Measurements from ENCODE around the gene PRKRA.
"Not testable (repeated sequence)": the region's sequence is repeated elsewhere in the genome, so short reads cannot be mapped to it uniquely, and the experiment has no call there.

Gene PRKRA

DNA sequence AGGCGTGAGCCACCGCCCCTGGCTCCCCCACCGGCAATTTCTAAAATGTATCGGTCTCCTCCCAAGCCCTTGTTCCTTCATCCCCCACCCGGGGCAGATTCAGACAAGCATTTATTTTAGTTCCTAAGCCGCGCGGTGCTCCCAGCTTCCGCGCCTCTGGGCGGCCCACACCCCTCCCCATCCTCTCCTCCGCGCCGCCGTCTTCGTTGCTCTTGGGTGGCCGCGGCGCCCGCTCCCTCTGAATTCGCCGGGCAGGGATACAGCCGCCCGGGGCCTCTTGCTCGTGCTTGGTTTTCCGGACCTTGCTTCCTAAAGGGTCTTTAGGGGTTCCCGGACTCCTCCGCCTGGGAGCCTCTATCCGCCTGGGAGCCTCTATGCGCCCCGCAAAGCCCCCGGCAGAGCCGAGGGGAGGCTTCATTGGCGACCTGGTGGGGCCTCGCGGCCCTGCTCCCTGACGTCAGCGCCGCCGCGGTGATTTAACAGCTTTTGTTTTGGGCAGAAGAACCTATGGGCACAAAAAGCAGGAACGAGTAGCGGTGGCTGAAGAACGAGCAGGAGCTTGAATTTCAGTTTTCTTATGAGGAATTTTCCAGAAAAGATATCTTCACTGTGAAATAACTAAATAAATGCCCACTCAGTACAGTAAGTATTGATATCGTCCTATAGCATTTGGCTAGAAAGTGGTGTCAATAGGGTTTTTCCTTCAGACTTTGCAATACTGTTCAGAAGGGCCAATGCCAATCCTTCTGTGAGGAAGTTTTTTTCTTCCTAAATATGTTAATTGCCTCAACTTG lies 37.3 kb downstream of the PRKRA start:
- peak; percentile 69 for DNase-seq (ENCODE audit: low spot score)

GRCh38 chr2:178412453-178412852 lies 38.5 kb downstream of the PRKRA start:
- DNase-seq (ENCODE audit: low spot score), result not testable (repeated sequence)

DNA sequence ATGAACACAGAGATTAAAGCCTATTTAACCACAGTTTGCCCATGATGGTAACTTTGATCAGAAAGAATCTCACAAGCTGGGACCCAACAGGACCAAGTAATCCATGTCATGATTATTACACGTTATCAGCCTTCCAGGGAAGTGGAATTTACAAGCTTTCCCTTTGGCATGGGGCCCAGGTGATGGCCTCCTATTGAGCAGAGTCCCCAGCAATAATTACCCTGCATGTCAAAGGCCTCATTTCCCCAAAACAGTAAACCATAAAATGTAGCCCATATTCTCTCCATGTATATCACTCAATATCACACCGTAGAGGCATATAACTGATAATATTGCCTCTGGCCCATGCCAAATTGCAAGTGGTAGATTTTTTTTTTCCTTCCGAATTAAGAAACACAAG lies 38.9 kb downstream of the PRKRA start:
- DNase-seq (ENCODE audit: low spot score), result no peak

GRCh38 chr2:178409261-178409660 lies 41.7 kb downstream of the PRKRA start:
- DNase-seq (ENCODE audit: low spot score), result no peak

DNA sequence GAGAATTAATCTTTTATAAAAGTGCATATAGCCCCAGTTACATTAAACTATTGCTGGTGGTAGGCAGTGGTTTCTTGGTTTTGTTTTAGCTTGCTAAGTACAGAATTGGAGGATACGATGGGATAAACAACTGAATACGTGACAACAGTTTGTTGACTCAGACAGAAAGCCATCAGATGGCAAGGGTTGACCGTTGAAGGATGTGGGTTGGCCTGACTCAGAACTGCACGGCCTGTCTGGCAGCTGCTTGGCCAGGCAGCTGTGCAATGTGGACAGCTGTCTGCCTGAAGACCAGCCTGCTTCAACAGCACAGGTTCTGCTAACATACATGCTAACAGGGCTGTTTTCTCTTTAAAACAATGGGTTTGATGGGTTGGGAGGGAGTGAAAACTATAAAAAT lies 46.6 kb downstream of the PRKRA start:
- no peak for DNase-seq (ENCODE audit: low spot score)

DNA sequence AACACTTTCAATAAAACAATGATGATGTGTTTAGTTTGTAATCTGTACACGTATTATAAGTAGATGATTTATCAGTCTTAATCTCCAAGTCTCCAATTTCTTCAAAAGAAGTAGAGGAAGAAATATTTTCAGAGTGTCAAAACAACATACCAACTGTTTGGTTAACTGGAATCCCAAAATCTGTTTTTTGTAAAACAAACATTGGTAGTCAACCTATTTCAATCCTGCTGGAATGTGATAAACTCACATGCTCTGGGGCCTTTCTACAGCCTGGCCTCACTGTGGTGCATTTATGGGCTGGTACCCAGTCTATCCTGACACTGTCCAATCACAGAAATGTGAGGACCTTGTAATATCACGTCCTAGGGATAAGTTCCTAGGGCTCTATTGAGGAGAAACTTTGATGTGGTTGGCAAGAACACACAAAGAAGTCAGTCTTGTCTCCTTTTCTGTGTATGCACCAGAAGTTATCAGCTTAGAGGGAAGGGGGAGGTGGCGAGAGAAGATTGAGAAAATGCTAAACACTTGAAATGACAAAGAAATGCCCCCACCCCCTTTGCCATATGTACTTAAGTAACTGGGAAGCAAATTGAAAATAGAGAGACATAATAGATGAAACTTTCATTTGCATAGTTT lies 47.2 kb downstream of the PRKRA start:
- DNase-seq (ENCODE audit: low spot score), result no peak

DNA sequence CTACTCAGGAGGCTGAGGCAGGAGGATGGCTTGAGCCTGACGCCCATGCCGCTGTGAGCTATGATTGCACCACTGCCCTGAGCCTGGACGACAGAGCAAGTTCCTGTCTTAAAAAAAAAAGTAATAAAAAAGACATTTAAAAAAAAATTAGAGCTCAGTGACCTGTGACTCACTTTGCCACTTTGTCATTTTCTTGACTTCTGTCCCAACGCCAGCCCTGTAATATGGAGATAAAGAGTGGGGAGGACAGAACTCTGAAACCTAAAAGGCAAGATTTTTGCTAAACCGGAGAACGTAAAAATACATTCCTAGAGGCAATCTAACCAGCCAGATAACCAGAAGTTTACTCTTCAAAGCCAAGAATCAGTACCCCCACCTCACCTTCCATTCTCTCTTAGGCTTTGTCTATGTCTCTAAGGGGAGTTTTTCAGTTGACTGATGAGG lies 49.0 kb downstream of the PRKRA start:
- no peak for DNase-seq (ENCODE audit: low spot score)

DNA sequence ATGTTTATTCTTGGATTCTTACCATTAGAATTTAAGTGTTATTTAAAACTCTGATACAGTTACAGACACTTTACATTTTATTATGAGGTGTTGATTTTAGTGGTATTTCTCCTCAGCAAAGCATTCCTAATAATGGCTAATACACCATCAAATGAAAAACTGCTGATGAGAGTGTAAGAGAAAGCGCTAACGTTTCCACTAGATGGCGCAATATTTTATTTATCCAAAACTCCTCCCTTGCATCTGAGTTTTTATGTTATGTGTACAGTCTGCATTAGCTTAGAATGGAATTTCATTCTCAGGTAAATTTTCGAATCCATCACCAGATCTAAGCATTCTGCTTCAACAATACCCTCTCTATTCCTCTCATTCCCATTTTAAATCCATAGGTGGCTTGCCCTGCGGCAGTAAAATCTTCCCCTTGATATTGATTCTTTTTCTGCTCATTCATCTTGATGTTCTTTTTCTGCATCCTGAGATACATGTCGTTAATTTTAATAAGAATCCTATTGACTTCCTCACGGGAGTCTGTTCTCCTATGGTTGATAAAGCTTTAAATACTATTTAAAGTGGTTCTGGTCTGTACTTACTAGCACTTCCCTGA lies 53.9 kb downstream of the PRKRA start:
- DNase-seq (ENCODE audit: low spot score), result peak; percentile 35

- no peak for DNase-seq (ENCODE audit: low spot score)
Observed at GRCh38 chr2:178395941-178396570, 54.9 kb downstream of the PRKRA start.

GRCh38 chr2:178395295-178395694 lies 55.7 kb downstream of the PRKRA start:
- no peak for DNase-seq (ENCODE audit: low spot score)

DNA sequence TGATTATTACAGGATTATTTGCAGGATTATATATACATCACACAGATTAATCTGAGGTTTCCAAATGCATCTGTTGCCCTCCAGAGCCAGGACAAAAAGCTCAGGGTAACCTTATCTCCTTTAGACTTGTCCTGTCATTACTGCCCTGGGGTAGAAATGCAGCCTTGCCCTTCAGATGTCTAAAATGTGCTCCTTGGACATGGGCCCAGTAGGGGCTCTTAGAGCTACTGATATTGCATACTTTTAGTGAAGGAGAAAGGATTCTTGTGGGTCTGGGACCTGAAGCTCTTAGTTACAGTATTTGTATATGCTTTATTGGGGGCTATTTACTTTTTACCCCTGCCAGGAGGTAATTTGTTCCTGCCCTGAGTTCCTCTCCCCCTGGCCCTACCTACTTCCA lies 56.1 kb downstream of the PRKRA start:
- DNase-seq (ENCODE audit: low spot score), result no peak

DNA sequence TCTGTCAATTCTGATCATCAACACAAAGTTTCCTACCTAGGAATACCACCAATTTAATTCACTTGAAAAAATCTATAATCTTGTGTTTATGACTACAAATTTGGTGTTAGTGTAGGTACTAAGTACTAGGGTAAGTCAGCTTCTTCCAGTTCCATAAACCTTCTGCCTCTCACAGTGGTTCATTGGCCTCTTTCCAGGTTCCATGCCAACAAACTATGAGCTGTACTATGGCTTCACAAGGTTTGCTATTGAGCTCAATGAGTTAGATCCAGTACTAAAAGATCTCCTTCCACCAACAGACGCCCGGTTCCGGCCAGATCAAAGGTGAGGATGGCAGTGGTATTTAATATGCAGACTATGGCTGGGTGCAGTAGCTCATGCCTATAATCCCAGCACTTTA lies 58.8 kb downstream of the PRKRA start:
- no peak for DNase-seq (ENCODE audit: low spot score)

GRCh38 chr2:178391701-178392100 lies 59.3 kb downstream of the PRKRA start:
- no peak for DNase-seq (ENCODE audit: low spot score)

DNA sequence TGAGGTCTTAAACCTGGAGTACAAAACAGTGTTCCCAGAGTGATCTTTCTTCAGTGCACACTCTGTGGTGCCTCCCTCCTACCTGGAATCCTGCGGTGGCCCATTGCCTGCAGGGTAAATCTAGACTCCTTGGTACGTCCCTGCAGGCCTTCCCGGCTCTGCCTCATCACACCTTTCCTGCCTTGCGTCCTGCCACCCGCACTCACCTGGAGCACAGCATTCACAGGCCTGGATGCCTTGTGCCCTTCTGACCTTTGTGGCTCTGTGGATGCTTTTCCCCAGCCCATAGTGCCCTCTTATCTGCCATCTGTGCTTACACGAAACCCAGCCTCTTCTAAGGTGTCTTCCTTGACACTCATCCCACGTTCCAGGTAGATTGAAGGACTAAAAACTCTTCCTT lies 62.7 kb downstream of the PRKRA start:
- DNase-seq (ENCODE audit: low spot score), result no peak

- no peak for DNase-seq (ENCODE audit: low spot score)
Observed at GRCh38 chr2:178386986-178387597, 63.9 kb downstream of the PRKRA start.

GRCh38 chr2:178385595-178386148 lies 65.3 kb downstream of the PRKRA start:
- no peak for DNase-seq (ENCODE audit: low spot score)

DNA sequence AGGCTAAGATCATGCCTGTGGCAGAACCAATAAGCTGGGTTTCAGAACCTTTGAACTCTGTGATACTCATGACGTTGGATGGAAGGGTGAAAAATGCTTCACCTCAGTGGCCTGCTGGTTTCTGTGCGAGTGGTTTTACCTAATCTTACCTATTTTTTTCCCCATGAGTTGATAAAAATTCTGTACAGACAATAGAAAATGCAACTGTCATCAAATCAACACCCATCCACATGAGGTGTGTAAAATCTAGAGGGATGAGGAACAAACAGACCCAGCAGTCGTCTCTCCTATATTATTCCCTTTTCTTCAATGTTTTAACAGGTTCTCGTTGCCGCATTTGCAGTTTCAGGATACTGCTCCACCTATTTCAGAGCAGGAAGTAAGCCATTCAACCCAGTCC lies 67.3 kb downstream of the PRKRA start:
- DNase-seq (ENCODE audit: low spot score), result no peak
